Stimulated activated naive CD8-positive, alpha-beta T cell treated with anti-CD3 and anti-CD28 coated beads, Interleukin-15, Interleukin-2, amounts not matched to agents 100 ng/mL and 50 ng/mL, for 24 hours (primary cell): Measurements from ENCODE around the gene FLT3LG.
A peak's percentile ranks its signal among the peaks of the same experiment; 100 is the strongest.
"Not testable (repeated sequence)": the region's sequence is repeated elsewhere in the genome, so short reads cannot be mapped to it uniquely, and the experiment has no call there.

Experiments
- H3K27ac Mint-ChIP-seq: one replicate; pipeline ENCODE4 v1.8.0; 2021; ENCODE audit warnings: mild to moderate bottlenecking, mixed read lengths
- H3K27me3 Mint-ChIP-seq: one replicate; pipeline ENCODE4 v1.8.0; 2021; ENCODE audit warnings: mixed read lengths
- H3K36me3 Mint-ChIP-seq: one replicate; pipeline ENCODE4 v1.8.0; 2021; ENCODE audit warnings: low read depth, mixed read lengths
- H3K4me1 Mint-ChIP-seq: one replicate; pipeline ENCODE4 v1.8.0; 2021; ENCODE audit warnings: low read depth, mixed read lengths
- H3K4me3 Mint-ChIP-seq: one replicate; pipeline ENCODE4 v1.8.0; 2021; ENCODE audit warnings: mild to moderate bottlenecking, mixed read lengths
- H3K9me3 Mint-ChIP-seq: one replicate; pipeline ENCODE4 v1.8.0; 2021; ENCODE audit warnings: mixed read lengths

The FLT3LG gene

DNA sequence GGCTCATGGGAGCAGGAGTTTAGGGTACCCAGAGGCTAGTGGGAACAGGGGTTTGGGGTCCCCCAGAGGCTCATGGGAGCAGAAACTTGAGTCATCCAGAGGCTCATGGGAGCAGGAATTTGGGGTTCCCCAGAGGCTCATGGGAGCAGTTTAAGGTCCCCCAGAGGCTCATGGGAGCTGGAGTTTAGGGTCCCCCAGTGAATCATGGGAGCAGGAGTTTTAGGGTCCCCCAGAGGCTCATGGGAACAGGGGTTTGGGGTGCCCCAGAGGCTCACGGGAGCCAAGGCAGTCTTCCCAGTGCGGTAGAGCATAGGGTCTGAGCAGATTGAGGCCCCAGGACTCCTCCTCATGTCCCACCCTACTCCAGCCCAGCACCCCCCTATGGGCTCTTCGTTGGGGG lies 8.6 kb upstream of the FLT3LG start:
- peaks cover 20% of the 10 kb centered on the region for H3K4me1 Mint-ChIP-seq
- H3K9me3 Mint-ChIP-seq = no peaks in the 10 kb centered on the region
- H3K27me3 Mint-ChIP-seq = no peaks in the 10 kb centered on the region
- H3K27ac Mint-ChIP-seq = no peak overlapping the region
- peaks cover 10% of the 10 kb centered on the region for H3K36me3 Mint-ChIP-seq
- no peak overlapping the region for H3K4me3 Mint-ChIP-seq

DNA sequence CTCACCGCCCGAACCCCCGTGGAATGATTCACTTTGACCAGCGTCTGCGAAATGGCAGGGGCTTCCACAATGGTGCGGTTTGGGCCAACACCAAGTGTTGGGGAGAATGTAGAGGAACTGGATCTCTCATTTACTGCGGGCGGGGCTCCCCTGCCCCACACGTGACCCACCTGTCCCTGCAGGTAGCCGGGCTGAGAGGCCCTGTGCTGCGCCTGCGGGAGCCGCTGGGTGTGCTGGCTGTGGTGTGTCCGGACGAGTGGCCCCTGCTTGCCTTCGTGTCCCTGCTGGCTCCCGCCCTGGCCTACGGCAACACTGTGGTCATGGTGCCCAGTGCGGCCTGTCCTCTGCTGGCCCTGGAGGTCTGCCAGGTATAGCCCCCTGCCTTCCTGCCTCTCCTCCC lies 5.8 kb upstream of the FLT3LG start:
- H3K9me3 Mint-ChIP-seq = no peaks in the 10 kb centered on the region
- H3K4me3 Mint-ChIP-seq = no peak overlapping the region
- H3K4me1 Mint-ChIP-seq = peaks cover 45% of the 10 kb centered on the region
- peaks cover 10% of the 10 kb centered on the region for H3K36me3 Mint-ChIP-seq
- H3K27me3 Mint-ChIP-seq = no peaks in the 10 kb centered on the region
- no peak overlapping the region for H3K27ac Mint-ChIP-seq

DNA sequence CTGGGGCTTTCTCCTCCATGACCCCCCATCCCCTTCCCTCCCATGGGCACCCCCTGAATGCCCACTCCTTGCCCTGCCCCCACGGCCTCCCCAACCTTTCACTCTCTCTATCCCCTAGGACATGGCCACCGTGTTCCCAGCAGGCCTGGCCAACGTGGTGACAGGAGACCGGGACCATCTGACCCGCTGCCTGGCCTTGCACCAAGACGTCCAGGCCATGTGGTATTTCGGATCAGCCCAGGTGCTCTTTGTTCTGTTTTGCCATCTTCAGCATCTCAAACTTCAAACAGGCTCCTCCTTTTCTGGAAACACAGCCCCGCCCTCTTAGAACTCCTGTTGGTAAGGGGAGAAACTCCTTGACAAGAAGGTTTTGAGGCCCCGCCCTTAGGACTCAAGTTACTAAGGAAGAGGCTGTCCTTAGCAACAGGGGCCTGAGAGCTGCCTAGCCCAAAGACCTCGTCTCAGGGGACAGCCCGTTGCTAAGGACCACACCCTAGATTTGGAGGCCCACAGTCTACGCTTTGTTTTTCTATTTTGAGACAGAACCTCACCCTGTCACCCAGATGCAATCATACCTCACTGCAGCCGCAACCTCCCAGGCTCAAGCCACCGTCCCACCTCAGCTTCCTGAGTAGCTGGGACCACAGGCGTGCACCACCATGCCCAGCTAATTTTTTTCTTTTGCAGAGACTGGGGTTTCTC lies 5.1 kb upstream of the FLT3LG start:
- no peaks in the 10 kb centered on the region for H3K9me3 Mint-ChIP-seq

DNA sequence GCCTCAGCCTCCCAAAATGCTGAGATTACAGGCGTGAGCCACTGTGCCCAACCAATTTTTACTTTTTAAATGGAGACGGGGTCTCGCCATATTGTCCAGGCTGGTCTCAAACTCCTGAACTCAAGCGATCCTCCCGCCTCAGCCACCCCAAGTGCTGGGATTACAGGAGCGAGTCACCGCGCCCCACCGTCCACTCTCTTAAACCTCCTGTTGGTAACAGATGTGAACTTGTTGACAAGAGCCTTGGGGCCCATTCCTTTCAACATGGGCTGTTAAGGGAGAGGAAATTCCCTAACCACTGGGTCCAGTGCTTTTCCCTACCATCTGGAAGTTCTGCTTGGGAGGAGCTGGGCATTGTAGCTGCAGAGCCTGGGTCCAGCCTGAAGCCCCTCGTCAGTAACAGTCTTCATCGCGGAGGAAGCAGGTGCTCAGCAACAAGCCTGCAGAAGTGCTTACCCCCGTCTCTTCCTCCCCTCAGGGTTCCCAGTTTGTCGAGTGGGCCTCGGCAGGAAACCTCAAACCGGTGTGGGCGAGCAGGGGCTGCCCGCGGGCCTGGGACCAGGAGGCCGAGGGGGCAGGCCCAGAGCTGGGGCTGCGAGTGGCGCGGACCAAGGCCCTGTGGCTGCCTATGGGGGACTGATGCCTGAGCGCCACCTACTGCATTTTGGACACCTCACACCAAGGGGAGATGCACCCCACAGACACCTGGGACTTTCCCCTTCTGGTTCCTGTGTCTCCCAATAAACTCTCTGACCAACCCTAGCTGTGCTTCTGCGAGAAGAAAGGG lies 4.0 kb upstream of the FLT3LG start:
- peaks cover 57% of the 10 kb centered on the region for H3K4me1 Mint-ChIP-seq
- H3K27me3 Mint-ChIP-seq = no peaks in the 10 kb centered on the region
- H3K4me3 Mint-ChIP-seq = peak overlapping the region; percentile 41
- H3K27ac Mint-ChIP-seq = peak overlapping the region; percentile 74
- H3K36me3 Mint-ChIP-seq = peaks cover 5% of the 10 kb centered on the region
- H3K9me3 Mint-ChIP-seq = no peaks in the 10 kb centered on the region

More for the DNA sequence above, 5.1 kb upstream of the FLT3LG start:
- no peaks in the 10 kb centered on the region for H3K27me3 Mint-ChIP-seq
- peak overlapping the region; percentile 60 for H3K4me3 Mint-ChIP-seq
- peak overlapping the region; percentile 93 for H3K27ac Mint-ChIP-seq
- H3K36me3 Mint-ChIP-seq = peaks cover 10% of the 10 kb centered on the region
- peaks cover 52% of the 10 kb centered on the region for H3K4me1 Mint-ChIP-seq

DNA sequence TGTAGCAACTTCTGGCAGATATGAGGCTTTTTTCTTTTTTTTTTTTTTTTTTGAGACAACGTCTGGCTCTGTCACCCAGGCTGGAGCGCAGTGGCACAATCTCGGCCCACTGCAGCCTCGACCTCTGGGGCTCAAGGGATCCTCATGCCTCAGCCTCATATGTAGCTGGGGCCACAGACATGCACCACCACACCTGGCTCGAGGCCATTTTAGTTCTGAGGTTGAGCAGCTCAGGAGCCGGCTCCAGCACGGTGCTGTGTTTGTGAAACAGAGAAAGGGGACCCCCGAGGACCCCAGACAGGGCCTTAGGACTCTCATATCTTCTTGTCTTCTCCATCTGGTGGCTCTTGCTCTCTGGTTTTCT lies 3.4 kb upstream of the FLT3LG start:
- peaks cover 3% of the 10 kb centered on the region for H3K36me3 Mint-ChIP-seq
- H3K27me3 Mint-ChIP-seq = no peaks in the 10 kb centered on the region
- H3K4me3 Mint-ChIP-seq = peak overlapping the region; percentile 41
- no peaks in the 10 kb centered on the region for H3K9me3 Mint-ChIP-seq
- peaks cover 62% of the 10 kb centered on the region for H3K4me1 Mint-ChIP-seq
- peak overlapping the region; percentile 74 for H3K27ac Mint-ChIP-seq

DNA sequence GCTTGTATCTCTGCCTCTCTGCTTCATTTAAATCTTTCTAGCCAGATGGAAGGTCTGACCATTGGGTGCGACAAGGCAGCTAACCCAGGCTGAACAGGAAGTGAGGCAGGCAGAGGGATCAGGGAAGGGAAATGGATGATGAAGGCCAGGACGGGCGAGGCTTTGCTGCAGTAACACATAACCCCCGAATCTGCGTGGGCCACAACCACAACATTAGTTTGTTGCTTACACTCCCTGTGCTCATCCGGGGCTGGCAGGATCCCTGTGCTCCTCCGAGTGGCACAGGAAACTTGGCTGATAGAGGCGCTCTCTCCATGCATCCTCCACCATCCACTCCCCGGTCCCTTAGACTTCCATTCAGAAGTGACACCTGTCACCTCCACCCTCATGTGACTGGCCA lies 1.1 kb upstream of the FLT3LG start:
- H3K27me3 Mint-ChIP-seq = no peaks in the 10 kb centered on the region
- peak overlapping the region; percentile 86 for H3K4me3 Mint-ChIP-seq
- no peaks in the 10 kb centered on the region for H3K9me3 Mint-ChIP-seq
- peaks cover 8% of the 10 kb centered on the region for H3K36me3 Mint-ChIP-seq
- H3K27ac Mint-ChIP-seq = peak overlapping the region; percentile 85
- peaks cover 77% of the 10 kb centered on the region for H3K4me1 Mint-ChIP-seq

DNA sequence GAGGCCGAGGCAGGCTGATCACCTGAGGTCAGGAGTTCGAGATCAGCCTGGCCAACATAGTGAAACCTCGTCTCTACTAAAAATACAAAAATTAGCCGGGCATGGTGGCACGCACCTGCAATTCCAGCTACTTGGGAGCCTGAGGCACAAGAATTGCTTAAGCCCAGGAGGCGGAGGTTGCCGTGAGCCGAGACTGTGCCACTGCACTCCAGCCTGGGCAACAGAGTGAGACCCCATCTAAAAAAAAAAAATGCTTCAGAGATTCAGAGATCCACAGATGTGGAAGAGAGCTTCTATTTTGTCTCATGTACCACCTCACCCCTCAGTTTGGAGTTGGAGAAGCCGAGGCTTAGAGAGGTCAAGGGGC lies 531 bp upstream of the FLT3LG start:
- Mint-ChIP-seq H3K27ac (peak overlapping the region; percentile 85), H3K4me3 (peak overlapping the region; percentile 86), H3K4me1 (peaks cover 74% of the 10 kb centered on the region)
- not testable (repeated sequence) for H3K36me3 Mint-ChIP-seq, H3K9me3 Mint-ChIP-seq, H3K27me3 Mint-ChIP-seq

DNA sequence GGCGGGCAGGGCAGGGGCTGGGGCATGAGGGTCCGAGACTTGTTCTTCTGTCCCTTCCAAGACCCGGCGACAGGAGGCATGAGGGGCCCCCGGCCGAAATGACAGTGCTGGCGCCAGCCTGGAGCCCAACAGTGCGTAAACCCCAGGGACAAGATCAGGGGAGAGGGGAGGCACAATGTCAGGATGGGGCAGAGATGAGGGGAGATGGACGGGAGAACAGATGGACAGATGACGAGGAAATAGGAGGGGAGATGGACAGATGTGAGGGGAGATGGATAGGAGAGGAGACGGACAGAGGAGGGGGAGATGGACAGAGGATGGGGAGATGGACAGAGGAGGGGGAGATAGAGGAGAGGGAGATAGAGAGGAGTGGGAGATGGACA lies 518 bp downstream of the FLT3LG start:
- H3K9me3 Mint-ChIP-seq = no peaks in the 10 kb centered on the region
- peaks cover 69% of the 10 kb centered on the region for H3K4me1 Mint-ChIP-seq
- H3K27me3 Mint-ChIP-seq = no peaks in the 10 kb centered on the region
- H3K27ac Mint-ChIP-seq = peak overlapping the region; percentile 89
- H3K36me3 Mint-ChIP-seq = peaks cover 8% of the 10 kb centered on the region
- peak overlapping the region; percentile 86 for H3K4me3 Mint-ChIP-seq

DNA sequence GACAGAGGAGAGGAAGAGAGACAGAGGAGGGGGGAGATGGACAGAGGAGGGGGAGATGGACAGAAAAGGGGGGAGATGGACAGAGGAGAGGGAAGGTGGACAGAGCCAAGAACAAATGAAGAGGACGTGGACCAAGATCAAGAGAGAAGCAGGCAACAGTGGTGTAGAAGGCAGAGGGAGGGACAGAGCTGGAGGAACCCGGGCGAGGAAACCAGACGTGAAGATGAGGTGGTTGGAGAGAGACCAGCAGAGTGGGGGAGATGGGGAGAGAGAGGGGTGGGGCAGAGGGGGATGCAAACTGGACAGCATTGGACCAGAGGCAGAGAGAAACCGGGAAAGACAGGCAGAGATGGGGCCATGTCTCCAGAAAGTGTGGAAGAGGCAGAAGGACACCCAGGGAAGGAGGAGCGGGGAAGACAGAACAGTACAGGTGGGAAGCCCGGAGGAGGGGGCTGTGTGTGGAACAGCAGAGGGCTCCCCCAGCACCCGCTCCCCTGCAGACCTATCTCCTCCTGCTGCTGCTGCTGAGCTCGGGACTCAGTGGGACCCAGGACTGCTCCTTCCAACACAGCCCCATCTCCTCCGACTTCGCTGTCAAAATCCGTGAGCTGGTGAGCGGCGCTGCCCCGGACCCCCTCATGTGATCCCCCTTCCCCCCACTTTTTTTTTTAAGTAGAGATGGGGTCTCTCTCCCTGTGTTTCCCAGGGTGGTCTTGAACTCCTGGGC lies 1.3 kb downstream of the FLT3LG start:
- Mint-ChIP-seq H3K4me1 (peaks cover 61% of the 10 kb centered on the region), H3K36me3 (peaks cover 13% of the 10 kb centered on the region), H3K27me3 (no peaks in the 10 kb centered on the region), H3K9me3 (no peaks in the 10 kb centered on the region), H3K4me3 (peak overlapping the region; percentile 86), H3K27ac (peak overlapping the region; percentile 89)

DNA sequence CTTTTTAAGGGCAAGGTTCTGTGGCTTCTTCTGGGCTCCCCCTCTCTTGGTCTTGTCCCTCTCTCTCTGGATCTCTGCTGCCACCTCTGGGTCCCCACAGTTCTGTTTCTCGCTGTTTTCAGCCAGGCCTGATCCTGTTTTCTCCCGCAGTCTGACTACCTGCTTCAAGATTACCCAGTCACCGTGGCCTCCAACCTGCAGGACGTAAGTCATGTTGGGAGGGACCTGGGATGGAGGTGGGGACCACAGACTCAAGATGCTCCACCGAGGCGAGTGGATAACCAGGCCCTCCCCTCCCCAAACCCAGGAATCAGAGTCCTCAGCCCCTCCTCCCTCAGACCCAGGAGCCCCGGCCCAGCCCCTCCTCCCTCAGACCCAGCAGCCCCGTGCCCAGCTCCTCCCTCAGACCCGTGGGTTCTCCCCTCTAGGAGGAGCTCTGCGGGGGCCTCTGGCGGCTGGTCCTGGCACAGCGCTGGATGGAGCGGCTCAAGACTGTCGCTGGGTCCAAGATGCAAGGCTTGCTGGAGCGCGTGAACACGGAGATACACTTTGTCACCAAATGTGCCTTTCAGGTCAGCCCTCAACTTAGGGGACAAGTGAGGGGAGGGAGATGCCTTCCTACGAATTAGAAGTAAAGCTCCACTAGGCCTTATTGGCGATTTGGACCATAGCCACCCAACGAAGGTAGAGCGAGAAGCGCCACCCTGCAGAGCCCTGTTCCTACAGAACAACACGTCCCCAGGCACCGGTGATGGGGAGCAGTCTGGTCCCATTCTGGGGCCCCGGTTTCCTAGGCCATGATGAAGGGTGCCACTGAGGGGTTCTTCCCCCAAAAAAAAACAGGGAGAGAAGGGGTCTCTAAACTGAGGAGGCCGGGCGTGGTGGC lies 2.2 kb downstream of the FLT3LG start:
- Mint-ChIP-seq H3K27me3 (no peaks in the 10 kb centered on the region), H3K9me3 (no peaks in the 10 kb centered on the region), H3K4me1 (peaks cover 52% of the 10 kb centered on the region), H3K4me3 (peak overlapping the region; percentile 86), H3K36me3 (peaks cover 13% of the 10 kb centered on the region), H3K27ac (peak overlapping the region; percentile 89)

DNA sequence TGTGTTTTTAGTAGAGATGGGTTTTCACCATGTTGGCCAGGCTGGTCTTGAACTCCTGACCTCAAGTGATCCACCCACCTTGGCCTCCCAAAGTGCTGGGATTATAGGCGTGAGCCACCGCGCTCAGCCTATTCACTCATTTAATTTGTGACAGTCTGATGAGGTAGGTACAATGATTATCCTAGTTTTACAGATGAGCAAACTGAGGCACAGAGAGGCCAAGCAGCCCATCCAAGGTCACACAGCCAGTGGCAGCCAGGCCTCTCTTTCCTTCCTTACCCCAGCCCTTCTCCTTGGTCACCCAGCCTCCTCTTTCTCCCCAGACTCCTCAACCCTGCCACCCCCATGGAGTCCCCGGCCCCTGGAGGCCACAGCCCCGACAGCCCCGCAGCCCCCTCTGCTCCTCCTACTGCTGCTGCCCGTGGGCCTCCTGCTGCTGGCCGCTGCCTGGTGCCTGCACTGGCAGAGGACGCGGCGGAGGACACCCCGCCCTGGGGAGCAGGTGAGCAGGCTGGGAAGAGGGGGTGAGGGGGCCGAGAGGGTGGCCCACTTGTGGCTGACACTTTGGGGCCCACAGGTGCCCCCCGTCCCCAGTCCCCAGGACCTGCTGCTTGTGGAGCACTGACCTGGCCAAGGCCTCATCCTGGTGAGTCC lies 6.1 kb downstream of the FLT3LG start:
- H3K4me1 Mint-ChIP-seq = peaks cover 26% of the 10 kb centered on the region
- no peaks in the 10 kb centered on the region for H3K27me3 Mint-ChIP-seq
- peaks cover 20% of the 10 kb centered on the region for H3K36me3 Mint-ChIP-seq
- H3K27ac Mint-ChIP-seq = no peak overlapping the region
- H3K9me3 Mint-ChIP-seq = no peaks in the 10 kb centered on the region
- no peak overlapping the region for H3K4me3 Mint-ChIP-seq

DNA sequence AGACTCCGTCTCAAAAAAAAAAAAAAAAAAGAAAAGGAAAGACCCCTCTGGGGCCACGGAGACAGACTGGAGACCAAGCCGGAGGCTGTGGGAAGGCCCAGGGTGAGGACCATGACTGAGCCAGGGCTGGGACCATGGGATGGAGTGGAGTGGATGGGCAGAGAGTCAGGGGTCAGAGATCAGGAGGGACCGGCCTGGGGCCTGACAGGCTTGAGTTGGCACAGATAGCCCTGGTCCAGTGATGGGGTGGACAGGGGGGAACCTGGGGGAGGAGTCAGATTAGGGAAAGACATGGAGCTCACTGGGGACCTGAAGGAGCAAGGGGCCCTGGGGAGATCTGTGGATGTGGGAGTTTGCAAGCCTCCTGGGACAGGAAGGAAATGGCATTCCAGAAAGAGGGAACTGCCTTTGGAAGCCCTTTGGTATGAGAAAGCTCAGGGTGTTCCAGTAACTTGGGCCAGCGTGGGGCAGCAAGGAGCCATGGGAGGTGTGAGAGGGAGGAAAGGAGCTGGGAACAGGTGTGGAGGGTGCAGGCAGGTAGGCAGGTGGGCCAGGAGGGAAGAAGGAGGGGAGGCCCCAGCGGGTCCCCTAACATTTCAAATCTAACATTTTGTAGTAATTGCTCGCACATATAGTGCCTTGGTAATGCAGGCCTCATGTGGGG lies 7.1 kb downstream of the FLT3LG start:
- no peaks in the 10 kb centered on the region for H3K9me3 Mint-ChIP-seq
- H3K36me3 Mint-ChIP-seq = peaks cover 27% of the 10 kb centered on the region
- H3K27ac Mint-ChIP-seq = peak overlapping the region; percentile 49
- H3K4me1 Mint-ChIP-seq = peaks cover 16% of the 10 kb centered on the region
- H3K27me3 Mint-ChIP-seq = no peaks in the 10 kb centered on the region
- no peak overlapping the region for H3K4me3 Mint-ChIP-seq

DNA sequence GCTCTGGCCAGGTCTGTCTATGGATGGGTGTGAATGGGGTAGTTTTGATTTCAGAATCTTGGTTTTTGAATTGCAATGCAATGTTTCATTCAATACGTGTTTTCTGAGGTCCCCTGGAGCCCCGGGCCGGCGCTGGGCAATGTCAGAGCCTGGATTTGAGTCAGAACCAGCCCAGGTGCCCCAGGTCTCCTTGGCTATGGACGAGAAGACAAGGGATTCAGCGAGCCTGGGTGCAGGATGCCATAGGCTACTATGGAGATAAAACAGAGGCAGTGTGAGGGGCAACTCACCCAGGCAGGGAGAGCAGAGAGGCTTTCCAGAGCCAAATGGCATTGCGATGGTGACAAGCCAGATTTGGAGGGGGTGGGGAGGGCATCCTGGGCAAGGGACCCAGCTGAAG lies 12.2 kb downstream of the FLT3LG start:
- Mint-ChIP-seq H3K36me3 (peaks cover 58% of the 10 kb centered on the region), H3K4me3 (peak overlapping the region; percentile 100), H3K27me3 (peaks cover 6% of the 10 kb centered on the region), H3K4me1 (peaks cover 46% of the 10 kb centered on the region), H3K9me3 (no peaks in the 10 kb centered on the region), H3K27ac (peak overlapping the region; percentile 87)
